22Rv1 (cell line): ENCODE measurements around the gene S1PR2.

Experiments
- H3K27ac ChIP-seq: fragments of 450-650 bp; 2 replicates; pipeline ENCODE4 v1.5.1; 2017
- ZFX ChIP-seq: fragments of 450-650 bp; IDR thresholded peaks from 2 replicates; pipeline ENCODE4 v1.6.1; 2017; ENCODE audit warnings: antibody characterized with exemption, borderline replicate concordance
- TF ChIP-seq, protein P1 (sequence below): fragments of 450-650 bp; IDR thresholded peaks from 2 replicates; pipeline ENCODE4 v1.5.1; 2017; ENCODE audit warnings: mild to moderate bottlenecking

The S1PR2 gene, protein sequence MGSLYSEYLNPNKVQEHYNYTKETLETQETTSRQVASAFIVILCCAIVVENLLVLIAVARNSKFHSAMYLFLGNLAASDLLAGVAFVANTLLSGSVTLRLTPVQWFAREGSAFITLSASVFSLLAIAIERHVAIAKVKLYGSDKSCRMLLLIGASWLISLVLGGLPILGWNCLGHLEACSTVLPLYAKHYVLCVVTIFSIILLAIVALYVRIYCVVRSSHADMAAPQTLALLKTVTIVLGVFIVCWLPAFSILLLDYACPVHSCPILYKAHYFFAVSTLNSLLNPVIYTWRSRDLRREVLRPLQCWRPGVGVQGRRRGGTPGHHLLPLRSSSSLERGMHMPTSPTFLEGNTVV

DNA sequence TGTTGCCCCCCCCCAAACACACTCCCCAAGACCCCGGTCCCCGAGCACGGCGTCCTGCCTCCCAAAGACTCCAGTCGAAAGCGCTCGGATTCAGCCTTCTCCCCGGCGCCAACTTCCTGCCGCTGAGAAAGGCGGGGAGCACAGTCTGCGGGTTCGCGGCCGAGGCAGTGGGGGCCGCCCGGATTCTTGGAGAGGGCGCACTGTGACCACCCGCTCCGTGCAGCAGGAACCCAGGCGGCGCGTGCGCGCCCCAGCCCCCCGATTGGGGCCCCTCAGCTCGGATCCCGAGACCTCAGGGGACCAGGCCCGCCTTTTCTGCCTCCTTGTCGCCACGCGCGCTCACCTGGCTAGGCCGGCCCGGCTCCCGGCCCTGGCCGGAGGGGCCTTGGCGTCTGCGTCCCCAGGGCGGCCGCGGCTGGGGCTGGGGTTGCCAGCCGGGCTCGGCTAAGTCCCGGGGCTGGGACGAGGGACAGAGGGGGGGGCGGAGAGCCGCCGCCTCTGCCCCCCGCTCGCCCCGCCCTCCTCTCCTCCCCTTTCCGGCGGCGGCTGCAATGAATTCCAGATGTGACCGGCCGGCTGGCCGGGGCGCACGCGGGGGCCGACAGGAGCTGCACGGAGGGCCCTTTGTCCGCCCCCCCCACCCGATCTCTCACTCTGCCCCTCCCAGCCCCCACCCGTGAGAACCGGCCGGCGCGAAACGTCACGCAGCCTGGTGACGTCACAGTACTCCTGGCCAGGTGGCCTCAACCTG lies at the start of gene S1PR2:
Gene S1PR2, minus strand, starts transcription at position 471 of the 751 bp plus-strand sequence. CDS start 6,426 bp downstream, outside the sequence.
- H3K27ac ChIP-seq, result no peak within 1 kb of the TSS
- no peak for TF ChIP-seq ZFX
- TF ChIP-seq, protein P1, sequence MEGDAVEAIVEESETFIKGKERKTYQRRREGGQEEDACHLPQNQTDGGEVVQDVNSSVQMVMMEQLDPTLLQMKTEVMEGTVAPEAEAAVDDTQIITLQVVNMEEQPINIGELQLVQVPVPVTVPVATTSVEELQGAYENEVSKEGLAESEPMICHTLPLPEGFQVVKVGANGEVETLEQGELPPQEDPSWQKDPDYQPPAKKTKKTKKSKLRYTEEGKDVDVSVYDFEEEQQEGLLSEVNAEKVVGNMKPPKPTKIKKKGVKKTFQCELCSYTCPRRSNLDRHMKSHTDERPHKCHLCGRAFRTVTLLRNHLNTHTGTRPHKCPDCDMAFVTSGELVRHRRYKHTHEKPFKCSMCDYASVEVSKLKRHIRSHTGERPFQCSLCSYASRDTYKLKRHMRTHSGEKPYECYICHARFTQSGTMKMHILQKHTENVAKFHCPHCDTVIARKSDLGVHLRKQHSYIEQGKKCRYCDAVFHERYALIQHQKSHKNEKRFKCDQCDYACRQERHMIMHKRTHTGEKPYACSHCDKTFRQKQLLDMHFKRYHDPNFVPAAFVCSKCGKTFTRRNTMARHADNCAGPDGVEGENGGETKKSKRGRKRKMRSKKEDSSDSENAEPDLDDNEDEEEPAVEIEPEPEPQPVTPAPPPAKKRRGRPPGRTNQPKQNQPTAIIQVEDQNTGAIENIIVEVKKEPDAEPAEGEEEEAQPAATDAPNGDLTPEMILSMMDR, result 0 out of 2 replicates have a peak, but pooled peaks have one; percentile 5

DNA sequence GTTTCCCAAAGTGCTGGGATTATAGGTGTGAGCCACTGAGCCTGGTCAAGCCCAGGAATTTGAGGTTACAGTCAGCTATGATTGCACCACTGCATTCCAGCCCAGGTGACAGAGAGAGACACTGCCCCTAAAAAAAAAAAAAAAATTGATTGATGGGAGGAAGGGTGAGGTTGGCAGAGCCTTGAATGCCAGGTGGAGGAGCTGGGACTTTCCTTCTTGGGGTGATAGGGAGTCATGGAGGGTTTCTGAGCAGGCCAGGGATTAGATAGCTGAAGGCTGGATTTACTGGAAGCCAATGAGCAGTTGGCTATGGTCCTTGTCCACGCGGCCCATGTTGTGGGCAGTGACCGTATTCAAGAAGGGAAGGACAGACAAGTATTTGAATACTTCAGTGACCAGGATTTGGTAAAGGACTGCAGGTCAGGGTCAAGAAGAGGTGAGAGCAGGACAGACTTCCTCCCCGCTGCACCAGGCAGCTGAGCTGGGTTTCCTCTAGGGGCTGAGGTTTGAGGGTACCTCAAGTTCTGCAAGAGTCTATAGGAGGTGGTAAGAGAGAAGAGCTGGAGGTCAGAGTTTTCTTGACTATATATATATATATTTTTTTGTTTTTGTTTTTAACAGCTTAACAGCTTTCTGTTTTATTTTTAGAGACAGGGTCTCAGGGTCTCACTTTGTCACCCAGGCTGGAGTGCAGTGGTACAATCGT lies 48.8 kb upstream of the S1PR2 start:
- H3K27ac ChIP-seq, result no peak overlapping the region
- TF ChIP-seq, protein P1, result no peak
- no peak for TF ChIP-seq ZFX

DNA sequence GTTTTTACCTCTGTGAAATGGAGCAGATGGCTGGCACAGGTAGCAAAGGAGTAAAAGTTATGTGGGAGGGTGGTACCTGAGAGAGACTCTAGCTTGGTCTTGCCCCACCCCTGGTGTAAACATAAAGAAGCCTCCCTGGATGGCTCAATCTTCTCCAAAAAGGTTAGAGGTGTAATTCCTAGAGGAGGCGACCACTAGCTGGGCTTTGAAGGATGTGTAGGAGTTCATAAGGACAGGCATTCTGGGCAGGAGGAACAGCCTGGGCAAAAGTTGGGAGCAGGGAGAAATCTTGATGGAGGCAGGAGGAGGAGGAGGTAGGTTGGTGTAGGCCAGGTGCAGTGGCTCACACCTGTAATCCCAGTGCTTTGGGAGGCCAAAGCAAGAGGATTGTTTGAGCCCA lies 47.8 kb upstream of the S1PR2 start:
- TF ChIP-seq, protein P1, result no peak
- no peak for TF ChIP-seq ZFX

DNA sequence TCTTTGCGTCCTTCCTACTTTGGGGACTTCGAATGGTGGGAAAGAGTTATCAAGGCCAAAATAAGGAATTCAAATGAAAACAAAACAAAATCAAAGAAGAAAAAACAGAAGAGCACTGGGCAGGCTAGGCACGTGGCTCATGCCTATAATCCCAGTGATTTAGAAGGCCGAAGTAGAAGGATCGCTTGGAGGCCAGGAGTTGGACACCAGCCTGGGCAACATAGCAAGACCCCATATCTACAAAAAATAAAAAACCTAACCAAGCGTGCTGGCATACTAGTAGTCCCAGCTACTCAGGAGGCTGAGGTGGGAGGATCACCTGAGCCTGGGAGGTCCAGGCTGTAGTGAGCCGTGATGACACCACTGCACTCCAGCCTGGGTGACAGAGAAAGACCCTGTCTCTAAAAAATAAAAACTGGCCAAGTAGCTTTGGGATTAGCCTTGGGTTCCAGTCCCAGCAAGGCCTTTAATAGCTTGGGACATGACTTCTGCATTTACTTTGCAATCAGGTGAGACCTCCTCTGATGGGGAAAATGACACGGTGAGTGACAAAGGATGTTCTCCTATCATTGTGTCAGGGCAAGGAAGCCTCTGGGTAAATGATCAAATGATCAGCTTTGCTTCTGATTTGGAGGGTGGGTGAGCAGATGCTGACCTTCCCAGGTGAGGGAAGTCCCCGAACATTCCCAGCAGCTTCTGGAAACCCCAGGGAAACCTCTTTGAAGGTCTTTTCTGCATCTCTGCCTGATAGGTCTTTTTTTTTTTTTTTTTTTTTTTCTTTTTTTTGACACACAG lies 46.9 kb upstream of the S1PR2 start:
- TF ChIP-seq, protein P1, result no peak
- no peak for TF ChIP-seq ZFX
- H3K27ac ChIP-seq, result no peak overlapping the region

More for the DNA sequence above, 47.8 kb upstream of the S1PR2 start:
- no peak overlapping the region for H3K27ac ChIP-seq

DNA sequence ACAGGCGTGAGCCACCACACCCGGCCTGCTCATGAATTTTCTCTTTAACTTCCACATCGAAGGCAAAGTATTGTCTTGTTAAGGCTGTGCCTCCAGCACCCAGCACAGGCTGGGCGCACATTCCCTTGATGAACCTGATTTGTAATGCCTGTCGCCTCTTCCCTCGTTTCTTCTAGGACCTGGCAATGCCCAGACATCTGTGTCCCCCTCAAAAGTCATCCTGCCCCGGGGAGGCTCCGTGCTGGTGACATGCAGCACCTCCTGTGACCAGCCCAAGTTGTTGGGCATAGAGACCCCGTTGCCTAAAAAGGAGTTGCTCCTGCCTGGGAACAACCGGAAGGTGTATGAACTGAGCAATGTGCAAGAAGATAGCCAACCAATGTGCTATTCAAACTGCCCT lies 43.5 kb upstream of the S1PR2 start:
- no peak overlapping the region for H3K27ac ChIP-seq
- TF ChIP-seq, protein P1, result no peak
- no peak for TF ChIP-seq ZFX

DNA sequence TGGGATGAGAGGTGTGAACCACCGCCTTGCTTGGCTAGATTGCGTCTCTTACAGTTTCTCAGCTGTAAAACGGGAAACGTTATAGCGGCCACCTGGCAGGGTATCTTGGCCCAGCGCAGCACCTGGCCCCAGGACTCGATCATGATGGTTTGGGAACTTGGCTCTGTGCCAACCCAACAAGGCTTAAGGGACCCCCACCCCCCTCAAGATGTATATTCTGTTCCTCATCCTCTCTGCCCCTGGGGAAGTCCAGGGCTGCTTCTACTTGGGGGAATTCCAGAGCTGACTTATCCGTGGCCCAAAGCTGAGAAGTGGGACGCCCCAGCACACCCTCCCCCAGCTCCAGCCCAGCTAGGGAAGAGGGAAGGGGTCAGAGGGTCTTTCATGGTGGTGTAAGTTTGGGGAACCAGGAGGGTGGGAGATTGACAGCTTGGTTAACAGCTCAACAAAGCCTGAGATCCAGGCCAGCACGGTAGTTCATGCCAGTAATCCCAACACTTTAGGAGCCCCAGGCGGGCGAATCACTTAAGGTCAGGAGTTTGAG lies 40.5 kb upstream of the S1PR2 start:
- no peak overlapping the region for H3K27ac ChIP-seq
- TF ChIP-seq ZFX, result no peak
- TF ChIP-seq, protein P1, result no peak
